ENCODE measurements around the gene TXNL4A. TPM values are rescaled to one million over a fixed set of nuclear protein-coding genes. Genes with fewer than 3 reads are reported as not detected.
A peak's percentile ranks its signal among the peaks of the same experiment; 100 is the strongest.

TXNL4A gene
- total RNA-seq, 1 donor from 2014 or later = 126 TPM

- no peak for TF ChIP-seq CTCF (IDR thresholded peaks at IDR 0.05)
- no peak overlapping the region for H3K27ac Mint-ChIP-seq (ENCODE audit: unreplicated experiment)
- H3K9me3 Mint-ChIP-seq (ENCODE audit: unreplicated experiment) = no peaks in the 10 kb centered on the region
- no peak overlapping the region for H3K4me3 Mint-ChIP-seq (ENCODE audit: unreplicated experiment)
- H3K27me3 Mint-ChIP-seq (ENCODE audit: unreplicated experiment) = no peaks in the 10 kb centered on the region
- peaks cover 5% of the 10 kb centered on the region for H3K36me3 Mint-ChIP-seq (ENCODE audit: unreplicated experiment)
- peaks cover 49% of the 10 kb centered on the region for H3K4me1 Mint-ChIP-seq (ENCODE audit: unreplicated experiment)
- no peak for DNase-seq (ENCODE audit: extremely low spot score, unreplicated experiment)
These were observed 39.5 kb downstream of the TXNL4A start for GRCh38 chr18:79948719-79949411.

- Mint-ChIP-seq H3K27ac (ENCODE audit: unreplicated experiment) (no peak overlapping the region), H3K36me3 (ENCODE audit: unreplicated experiment) (peaks cover 5% of the 10 kb centered on the region), H3K4me3 (ENCODE audit: unreplicated experiment) (no peak overlapping the region), H3K9me3 (ENCODE audit: unreplicated experiment) (no peaks in the 10 kb centered on the region), H3K4me1 (ENCODE audit: unreplicated experiment) (peaks cover 52% of the 10 kb centered on the region), H3K27me3 (ENCODE audit: unreplicated experiment) (no peaks in the 10 kb centered on the region)
- DNase-seq (ENCODE audit: extremely low spot score, unreplicated experiment) = no peak
- no peak for TF ChIP-seq CTCF (IDR thresholded peaks at IDR 0.05)
These were observed 40.3 kb downstream of the TXNL4A start for GRCh38 chr18:79947881-79948610.

- H3K27ac Mint-ChIP-seq (ENCODE audit: unreplicated experiment) = no peak overlapping the region
- peaks cover 11% of the 10 kb centered on the region for H3K36me3 Mint-ChIP-seq (ENCODE audit: unreplicated experiment)
- peaks cover 53% of the 10 kb centered on the region for H3K4me1 Mint-ChIP-seq (ENCODE audit: unreplicated experiment)
- no peak for TF ChIP-seq CTCF (IDR thresholded peaks at IDR 0.05)
- no peaks in the 10 kb centered on the region for H3K9me3 Mint-ChIP-seq (ENCODE audit: unreplicated experiment)
- H3K4me3 Mint-ChIP-seq (ENCODE audit: unreplicated experiment) = no peak overlapping the region
- DNase-seq (ENCODE audit: extremely low spot score, unreplicated experiment) = no peak
- H3K27me3 Mint-ChIP-seq (ENCODE audit: unreplicated experiment) = no peaks in the 10 kb centered on the region
These were observed 41.2 kb downstream of the TXNL4A start for GRCh38 chr18:79947054-79947755.

- H3K27me3 Mint-ChIP-seq (ENCODE audit: unreplicated experiment) = no peaks in the 10 kb centered on the region
- peaks cover 50% of the 10 kb centered on the region for H3K4me1 Mint-ChIP-seq (ENCODE audit: unreplicated experiment)
- H3K36me3 Mint-ChIP-seq (ENCODE audit: unreplicated experiment) = peaks cover 15% of the 10 kb centered on the region
- DNase-seq (ENCODE audit: extremely low spot score, unreplicated experiment) = no peak
- no peak for TF ChIP-seq CTCF (IDR thresholded peaks at IDR 0.05)
- H3K27ac Mint-ChIP-seq (ENCODE audit: unreplicated experiment) = peak overlapping the region; percentile 50
- H3K9me3 Mint-ChIP-seq (ENCODE audit: unreplicated experiment) = no peaks in the 10 kb centered on the region
- no peak overlapping the region for H3K4me3 Mint-ChIP-seq (ENCODE audit: unreplicated experiment)
These were observed 43.0 kb downstream of the TXNL4A start for GRCh38 chr18:79945118-79946042.

All from osteocyte (in vitro differentiated cells).